HG03354 (cell line): ENCODE data around the gene LSM7.

ENCODE experiments used
- ATAC-seq: cut with Tn5 transposase; IDR thresholded peaks from one replicate; pipeline ENCODE4 v1.9.1; 2021; ENCODE audit warnings: mild to moderate bottlenecking; ENCODE audit not compliant: unreplicated experiment, poor library complexity, severe bottlenecking

Gene LSM7

DNA sequence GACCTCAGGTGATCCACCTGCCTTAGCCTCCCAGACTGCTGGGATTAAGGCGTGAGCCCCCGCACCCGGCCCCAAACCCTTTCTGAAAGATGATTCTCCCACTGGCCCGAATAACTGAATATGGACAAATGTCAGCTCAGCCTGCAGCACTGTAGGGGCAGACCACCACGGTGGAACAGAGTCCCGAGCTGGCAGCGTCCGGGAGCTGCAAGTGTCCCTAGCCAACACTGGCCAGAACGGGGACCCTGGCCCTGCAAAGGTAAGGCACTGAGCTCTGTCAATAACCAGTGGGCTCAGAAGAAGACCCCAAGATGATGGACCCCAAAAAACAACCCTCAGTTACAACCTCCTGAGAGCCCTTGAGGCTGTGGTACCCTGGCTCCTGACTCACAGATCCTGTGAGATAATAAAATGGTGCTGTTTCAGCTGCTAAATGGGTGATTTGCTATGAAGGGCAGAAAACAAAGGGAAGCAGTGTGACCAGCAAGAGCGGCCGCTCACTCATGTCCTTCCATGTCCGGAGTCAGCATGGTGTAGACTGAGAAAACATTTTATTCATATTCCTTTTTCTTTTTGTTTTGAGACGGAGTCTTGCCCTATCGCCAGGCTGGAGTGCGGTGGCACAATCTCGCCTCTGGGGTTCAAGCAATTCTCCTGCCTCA lies 1.6 kb downstream of the LSM7 start:
- no peak for ATAC-seq

GRCh38 chr19:2325281-2326046 lies 2.9 kb downstream of the LSM7 start:
- ATAC-seq, result no peak

GRCh38 chr19:2324220-2324948 lies 4.0 kb downstream of the LSM7 start:
- ATAC-seq, result no peak

GRCh38 chr19:2323707-2324106 lies 4.7 kb downstream of the LSM7 start:
- ATAC-seq, result no peak

- ATAC-seq, result no peak
These were observed 6.7 kb downstream of the LSM7 start for GRCh38 chr19:2321565-2322283.

DNA sequence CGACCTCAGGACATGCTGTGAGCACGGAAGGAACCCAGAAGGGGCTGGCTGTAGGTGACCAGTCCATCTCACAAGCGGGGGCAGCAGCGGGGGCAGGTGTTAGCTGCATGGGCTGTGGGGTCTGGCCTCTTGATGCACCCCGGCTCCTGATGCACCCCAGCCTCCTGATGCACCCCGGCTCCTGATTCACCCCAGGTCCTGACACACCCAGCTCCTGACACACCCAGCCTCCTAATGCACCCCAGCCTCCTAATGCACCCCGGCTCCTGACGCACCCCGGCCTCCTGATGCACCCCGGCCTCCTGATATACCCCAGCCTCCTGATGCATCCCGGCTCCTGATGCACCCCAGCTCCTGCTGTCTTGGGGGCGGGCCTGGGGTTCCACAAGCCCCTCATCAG lies 7.4 kb downstream of the LSM7 start:
- ATAC-seq, result no peak

DNA sequence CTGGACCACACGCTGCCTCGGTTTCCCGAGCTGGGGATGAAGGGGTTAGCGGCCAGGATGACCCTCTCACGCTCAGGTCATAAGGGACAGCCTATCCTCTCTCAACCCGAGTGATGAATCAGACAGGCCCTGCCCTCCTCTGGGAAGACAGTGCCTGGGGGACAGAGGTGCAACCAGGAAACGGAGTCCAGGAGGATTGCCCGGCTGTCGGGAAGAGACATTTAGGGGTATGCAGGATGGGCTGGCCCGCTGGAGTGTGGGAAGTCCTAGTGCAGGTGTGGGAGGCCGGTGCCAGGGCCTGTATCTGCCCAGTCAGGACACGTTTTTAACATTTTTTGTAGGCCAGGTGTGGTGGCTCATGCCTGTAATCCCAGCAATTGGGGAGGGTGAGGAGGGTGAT lies 8.3 kb downstream of the LSM7 start:
- no peak for ATAC-seq

DNA sequence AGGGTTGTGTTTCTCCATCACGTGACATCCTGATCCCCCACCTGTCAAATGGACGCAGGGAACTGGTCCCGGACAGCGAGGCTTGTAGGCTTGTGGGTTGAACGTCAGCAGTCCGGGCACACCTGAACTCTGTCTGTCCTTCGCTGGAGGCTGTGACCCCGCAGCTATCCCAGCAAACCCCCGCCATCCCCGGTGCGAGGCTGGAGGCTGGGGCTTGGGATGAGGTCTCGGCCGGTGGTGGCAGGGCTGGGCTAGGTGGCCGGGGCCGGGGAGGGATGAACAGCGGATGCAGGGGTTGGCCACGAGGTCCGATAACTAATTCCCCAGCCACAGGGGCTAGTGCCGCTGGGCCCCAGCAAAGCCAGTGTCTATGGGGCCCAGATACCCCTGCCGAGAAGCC lies 8.8 kb downstream of the LSM7 start:
- ATAC-seq, result no peak

DNA sequence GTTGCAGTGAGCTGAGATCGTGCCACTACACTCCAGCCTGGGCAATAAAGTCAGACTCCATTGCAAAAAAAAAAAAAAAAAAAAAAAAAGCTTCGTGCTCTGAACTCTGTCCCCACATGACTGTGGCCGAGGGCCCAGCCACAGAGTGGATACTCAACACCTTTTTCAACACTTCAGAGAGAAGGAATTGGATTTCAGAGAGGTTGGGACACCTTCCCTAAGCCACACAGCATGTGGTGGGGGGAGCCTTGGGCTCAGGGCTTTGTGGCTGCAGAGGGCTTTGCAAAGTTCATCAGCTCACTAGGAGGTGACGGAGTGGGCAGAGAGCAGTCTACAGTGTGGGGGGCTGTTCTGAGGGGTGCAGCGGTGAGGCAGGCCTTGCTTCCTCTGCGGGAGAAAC lies 9.5 kb downstream of the LSM7 start:
- no peak for ATAC-seq

DNA sequence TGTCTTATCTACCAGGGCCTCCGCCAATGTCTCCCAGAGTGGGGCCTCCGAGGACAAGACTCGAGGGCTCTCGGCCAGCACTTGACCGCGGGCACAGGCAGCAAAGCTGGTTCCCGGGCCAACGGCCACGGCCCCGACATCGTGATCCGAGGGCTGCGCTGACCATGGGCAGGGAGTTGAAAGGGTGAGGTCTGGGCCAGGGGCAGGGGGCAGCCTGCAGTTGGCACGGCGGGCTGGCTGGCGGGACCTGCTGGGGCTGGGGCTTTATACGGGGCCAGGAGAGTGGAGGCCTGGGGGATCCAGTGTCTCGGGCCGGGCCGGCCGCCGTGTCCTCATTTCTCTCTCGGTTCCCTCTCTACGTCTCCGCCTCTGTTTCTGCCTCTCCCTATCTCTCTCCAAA lies 10.6 kb downstream of the LSM7 start:
- ATAC-seq, result no peak

- no peak for ATAC-seq
These were observed 11.1 kb downstream of the LSM7 start for GRCh38 chr19:2317300-2317699.

DNA sequence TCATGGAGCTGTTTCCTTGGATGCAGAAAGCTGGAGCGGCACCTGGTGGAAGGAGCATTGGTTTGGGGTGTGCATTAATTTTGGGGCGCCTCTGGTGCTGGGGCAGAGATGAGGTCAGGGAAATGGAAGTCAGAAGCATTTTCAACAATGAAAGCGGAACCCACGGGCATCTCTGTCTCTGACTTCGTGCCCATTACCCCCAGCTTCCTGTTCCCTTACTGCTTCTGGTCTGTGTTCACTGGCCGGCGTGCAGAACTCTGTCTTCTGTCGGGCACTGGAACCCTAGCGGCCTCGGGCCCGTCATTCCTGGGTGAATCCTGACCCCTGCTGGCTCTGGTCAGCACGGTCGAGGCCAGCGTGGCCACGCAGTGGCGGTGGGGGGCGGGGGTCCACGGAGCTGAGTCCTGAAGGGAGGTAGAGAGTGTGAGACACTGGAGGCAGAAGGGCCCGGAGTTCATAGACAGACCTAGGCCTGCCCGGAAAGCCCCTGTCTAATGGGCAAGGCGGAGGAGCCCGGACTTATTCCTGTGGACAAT lies 12.5 kb downstream of the LSM7 start:
- no peak for ATAC-seq

- ATAC-seq, result no peak
These were observed 13.1 kb downstream of the LSM7 start for GRCh38 chr19:2315121-2315817.

- ATAC-seq, result no peak
These were observed 15.4 kb downstream of the LSM7 start for GRCh38 chr19:2312820-2313501.

GRCh38 chr19:2311093-2311492 lies 17.3 kb downstream of the LSM7 start:
- no peak for ATAC-seq

DNA sequence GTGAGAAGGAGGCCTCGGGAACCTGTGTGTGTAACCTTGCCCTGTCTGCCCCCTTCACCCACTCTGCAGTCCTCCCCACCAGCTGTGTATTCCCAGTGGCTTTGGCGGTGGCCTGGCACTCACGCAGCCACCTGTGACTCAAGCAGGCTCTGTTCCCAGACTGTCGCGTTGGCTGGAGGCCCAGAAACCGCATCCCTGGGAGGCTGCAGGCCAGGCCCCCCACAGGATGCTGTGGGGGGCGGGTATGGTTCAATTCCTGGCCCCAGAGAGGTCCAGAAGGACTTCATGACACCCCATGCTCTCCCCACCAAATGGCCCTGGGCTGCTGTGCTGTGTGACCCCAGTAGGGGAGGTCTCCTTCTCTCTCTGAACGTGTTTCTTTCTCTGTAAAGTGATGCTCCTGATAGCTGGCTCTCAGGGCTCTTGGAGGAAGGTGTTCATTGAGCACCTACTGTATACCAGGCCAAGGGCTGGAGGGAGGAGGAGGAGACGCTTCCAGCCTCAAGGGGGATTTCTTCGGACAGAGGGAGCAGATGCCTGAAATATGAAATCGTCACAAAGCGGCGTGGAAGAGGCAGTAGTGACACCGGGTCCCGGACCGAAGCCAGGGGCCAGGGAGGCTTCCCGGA lies 18.5 kb downstream of the LSM7 start:
- ATAC-seq, result no peak

DNA sequence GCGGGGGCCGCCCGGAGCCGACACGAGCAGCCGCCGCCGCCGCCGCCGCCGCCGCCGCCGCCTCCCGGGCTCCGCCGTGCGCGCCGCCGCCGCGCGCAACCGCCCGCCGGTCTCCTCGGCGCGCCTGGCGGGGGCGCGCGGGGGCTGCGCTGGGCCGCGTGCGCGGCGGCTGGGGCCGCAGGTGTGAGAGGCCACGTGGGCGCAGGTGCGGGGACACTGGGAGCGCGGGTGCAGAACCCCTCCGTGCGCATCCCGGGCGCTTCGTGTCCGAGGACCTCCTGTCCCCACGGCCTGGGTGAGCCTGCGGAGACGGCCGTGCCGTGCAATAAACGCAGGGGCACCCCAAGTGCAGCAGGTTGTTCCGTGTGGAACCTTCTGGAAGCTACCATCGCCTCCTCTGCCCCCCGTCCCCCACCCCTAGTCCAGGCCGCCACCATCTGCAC lies 20.3 kb downstream of the LSM7 start, which contains the start of gene LINGO3:
LINGO3 (minus strand) TSS at position 41 of the 443 bp plus-strand sequence. CDS start 16,378 bp downstream, outside the sequence.
- ATAC-seq, result no peak

DNA sequence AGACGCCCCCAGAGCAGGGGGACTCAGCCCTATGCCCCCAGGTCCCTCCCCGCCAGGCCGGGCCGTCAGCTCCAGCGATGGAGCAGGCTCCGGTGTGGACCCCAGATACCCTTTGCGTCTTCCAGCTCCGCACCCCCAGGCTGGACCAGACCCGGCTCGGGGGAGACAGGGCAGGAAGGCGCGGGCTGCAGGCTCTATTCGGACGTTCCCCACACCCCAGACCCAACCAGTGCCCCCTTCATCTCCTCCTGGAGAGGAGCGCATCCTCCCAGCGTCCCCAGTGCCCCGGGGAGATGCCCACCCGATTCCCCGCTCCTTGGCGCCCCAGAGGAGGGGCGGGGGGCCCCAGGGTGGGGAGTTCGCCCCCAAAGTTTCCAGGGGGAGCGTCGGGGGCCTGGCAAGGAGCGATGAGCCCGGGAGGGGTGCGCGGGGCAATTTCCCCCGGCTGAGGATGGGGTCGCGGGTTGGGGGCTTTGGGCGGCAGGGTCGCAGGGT lies 20.8 kb downstream of the LSM7 start:
- no peak for ATAC-seq
